ENCODE measurements around the gene CLTCL1.
"Not testable (repeated sequence)": the region's sequence is repeated elsewhere in the genome, so short reads cannot be mapped to it uniquely, and the experiment has no call there.

The CLTCL1 gene

GRCh38 chr22:19290400-19291217, 910 bp downstream of the CLTCL1 start:
- DNase-seq (ENCODE audit: low read depth, low spot score), result peak; percentile 31

GRCh38 chr22:19289475-19290161, 1.9 kb downstream of the CLTCL1 start:
- DNase-seq (ENCODE audit: low read depth, low spot score), result peak; percentile 94

- DNase-seq (ENCODE audit: low read depth, low spot score), result peak; percentile 90
Observed at GRCh38 chr22:19287889-19288288, 3.6 kb downstream of the CLTCL1 start.

GRCh38 chr22:19287076-19287707, 4.3 kb downstream of the CLTCL1 start:
- DNase-seq (ENCODE audit: low read depth, low spot score), result peak; percentile 31

GRCh38 chr22:19285831-19286230, 5.7 kb downstream of the CLTCL1 start:
- DNase-seq (ENCODE audit: low read depth, low spot score), result no peak

- not testable (repeated sequence) for DNase-seq (ENCODE audit: low read depth, low spot score)
Observed at GRCh38 chr22:19279143-19279542, 12.4 kb downstream of the CLTCL1 start.

- no peak for DNase-seq (ENCODE audit: low read depth, low spot score)
Observed at GRCh38 chr22:19277785-19278184, 13.7 kb downstream of the CLTCL1 start.

- no peak for DNase-seq (ENCODE audit: low read depth, low spot score)
Observed at GRCh38 chr22:19275919-19276600, 15.5 kb downstream of the CLTCL1 start.

- DNase-seq (ENCODE audit: low read depth, low spot score), result no peak
Observed at GRCh38 chr22:19275513-19275912, 16.0 kb downstream of the CLTCL1 start.

- no peak for DNase-seq (ENCODE audit: low read depth, low spot score)
Observed at GRCh38 chr22:19275104-19275503, 16.4 kb downstream of the CLTCL1 start.

GRCh38 chr22:19271856-19272535, 19.5 kb downstream of the CLTCL1 start:
- DNase-seq (ENCODE audit: low read depth, low spot score), result peak; percentile 56

- no peak for DNase-seq (ENCODE audit: low read depth, low spot score)
Observed at GRCh38 chr22:19271273-19271855, 20.2 kb downstream of the CLTCL1 start.

- no peak for DNase-seq (ENCODE audit: low read depth, low spot score)
Observed at GRCh38 chr22:19270873-19271272, 20.6 kb downstream of the CLTCL1 start.

GRCh38 chr22:19266547-19267086, 24.9 kb downstream of the CLTCL1 start:
- no peak for DNase-seq (ENCODE audit: low read depth, low spot score)

GRCh38 chr22:19265779-19266178, 25.7 kb downstream of the CLTCL1 start:
- DNase-seq (ENCODE audit: low read depth, low spot score), result no peak

GRCh38 chr22:19260804-19261203, 30.7 kb downstream of the CLTCL1 start:
- DNase-seq (ENCODE audit: low read depth, low spot score), result no peak

GRCh38 chr22:19260194-19260593, 31.3 kb downstream of the CLTCL1 start:
- no peak for DNase-seq (ENCODE audit: low read depth, low spot score)

GRCh38 chr22:19258968-19259288, 32.6 kb downstream of the CLTCL1 start:
- not testable (repeated sequence) for DNase-seq (ENCODE audit: low read depth, low spot score)

GRCh38 chr22:19258371-19258770, 33.1 kb downstream of the CLTCL1 start:
- no peak for DNase-seq (ENCODE audit: low read depth, low spot score)

GRCh38 chr22:19256362-19256761, 35.2 kb downstream of the CLTCL1 start:
- DNase-seq (ENCODE audit: low read depth, low spot score), result not testable (repeated sequence)

GRCh38 chr22:19253143-19253542, 38.4 kb downstream of the CLTCL1 start:
- DNase-seq (ENCODE audit: low read depth, low spot score), result no peak

Measured in astrocyte of the hippocampus (primary cell).